ENCODE data around the gene CLOCK. TPM values are rescaled to one million over a fixed set of nuclear protein-coding genes. Genes with fewer than 3 reads are reported as not detected.

Gene CLOCK
- total and polyA plus RNA-seq, 2 of the 13 experiments (the other 11 are each of a cell fraction or from before 2014, with no cell fraction given) = 8.8 to 13.5 TPM

GRCh38 chr4:55545641-55546505, 836 bp downstream of the CLOCK start (continued):
- TF ChIP-seq, protein P1, sequence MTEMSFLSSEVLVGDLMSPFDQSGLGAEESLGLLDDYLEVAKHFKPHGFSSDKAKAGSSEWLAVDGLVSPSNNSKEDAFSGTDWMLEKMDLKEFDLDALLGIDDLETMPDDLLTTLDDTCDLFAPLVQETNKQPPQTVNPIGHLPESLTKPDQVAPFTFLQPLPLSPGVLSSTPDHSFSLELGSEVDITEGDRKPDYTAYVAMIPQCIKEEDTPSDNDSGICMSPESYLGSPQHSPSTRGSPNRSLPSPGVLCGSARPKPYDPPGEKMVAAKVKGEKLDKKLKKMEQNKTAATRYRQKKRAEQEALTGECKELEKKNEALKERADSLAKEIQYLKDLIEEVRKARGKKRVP (CRISPR knock-in tag; IDR thresholded peaks at IDR 0.05) = no peak

GRCh38 chr4:55545151-55545550, 1.6 kb downstream of the CLOCK start:
- intact Hi-C loops (cut with micrococcal nuclease; ENCODE audit: unreplicated experiment) (loop anchor here (5.0 kb wide), 2 partner anchors 78 to 307 kb away; partner anchors contain the start of gene EXOC1), in situ Hi-C loops (cut with HindIII; ENCODE audit: extremely low pct_ligation_motif_present, low pct_unique_long_range_greater_than_20kb) (no loop called here)
- H3K9me3 ChIP-seq (ENCODE audit: low read length) = no peaks in the 10 kb centered on the region
- DNase-seq (ENCODE audit: low spot score) = peak; percentile 7
- peaks cover 38% of the 10 kb centered on the region for H3K4me1 ChIP-seq (ENCODE audit: insufficient read depth, low read length)
- H3K27me3 ChIP-seq (ENCODE audit: control insufficient read depth in 1 of 2, insufficient read depth in 2 of 2, low read length in 2 of 2) = no peaks in the 10 kb centered on the region; a peak in 1 of 5 replicates
- ChIA-PET POLR2A (interaction anchor here (1.4 to 3.1 kb wide), 3 partner anchors 149 to 200 kb away, joined by 3 to 17 read pairs (median 4); partner anchors contain the start of genes SRD5A3 and TMEM165), CTCF (ENCODE audit: low intra/inter-chr PET ratio, low total read pairs) (no interaction called here)
- TSS peak; percentile 58 for BruUV-seq (replicated peaks)
- peaks cover 42% of the 10 kb centered on the region for H3K79me2 ChIP-seq (ENCODE audit: insufficient read depth, low read length)
- 0 out of 5 replicates have a peak, but pooled peaks cover 0 to 4% of the 10 kb centered on the region in 2 experiments for H3K36me3 ChIP-seq (replicated peaks in 1 of 2; ENCODE audit: control insufficient read depth in 1 of 2, insufficient read depth in 2 of 2, low read length in 2 of 2)
- TF ChIP-seq SAFB2 (CRISPR knock-in tag; IDR thresholded peaks at IDR 0.05; ENCODE audit: borderline replicate concordance, low read depth) (no peak), CEBPB (IDR thresholded peaks at IDR 0.05; ENCODE audit: borderline replicate concordance, low read depth, low read length) (peak; percentile 79; the same call in 1 of the 2 replicates), CREB1 (IDR thresholded peaks at IDR 0.05) (no peak), CREB1 (CRISPR knock-in tag; IDR thresholded peaks at IDR 0.05) (0 out of 2 replicates have a peak, but pooled peaks have one; percentile 34), ZNF629 (CRISPR knock-in tag; conservative IDR thresholded peaks at IDR 0.05) (0 out of 2 replicates have a peak, but pooled peaks have one; percentile 18), POGK (CRISPR knock-in tag; conservative IDR thresholded peaks at IDR 0.05) (no peak), CEBPG (CRISPR knock-in tag; IDR thresholded peaks at IDR 0.05) (0 out of 2 replicates have a peak, but pooled peaks have one; percentile 13), RXRB (CRISPR knock-in tag; IDR thresholded peaks at IDR 0.05; ENCODE audit: borderline replicate concordance) (no peak; the same call in 1 of the 2 replicates), TCF7 (IDR thresholded peaks at IDR 0.05; ENCODE audit: low read depth) (0 out of 2 replicates have a peak, but pooled peaks have one; percentile 4), FOXA1 (IDR thresholded peaks at IDR 0.05) (no peak), FOXA1 (CRISPR knock-in tag; IDR thresholded peaks at IDR 0.05) (0 out of 2 replicates have a peak, but pooled peaks have one; percentile 5), SP140L (CRISPR knock-in tag; IDR thresholded peaks at IDR 0.05; ENCODE audit: borderline replicate concordance) (no peak)
- H3K9ac ChIP-seq (ENCODE audit: insufficient read depth, low read depth, low read length) = peak overlapping the region; percentile 89
- WGBS (ENCODE audit: low lambda C conversion rate) = under 1% methylated on average over 6 of the region's 6 CpGs
- H2AFZ ChIP-seq (ENCODE audit: low read length) = peak overlapping the region; percentile 70
- H4K20me1 ChIP-seq (ENCODE audit: insufficient read depth, low read length) = no peaks in the 10 kb centered on the region; the same call in 1 of the 2 replicates
- no peak for ATAC-seq
- FAIRE-seq = no peak
- peak overlapping the region; percentile 98 for H3K27ac ChIP-seq (ENCODE audit: extremely low read length, insufficient read depth, low read length)
- H3K4me3 ChIP-seq (replicated peaks in 1 of 3; ENCODE audit: insufficient read depth in 1 of 3, low read depth in 2 of 3, low read length in 3 of 3) = peak overlapping the region; percentile 78 to 91 (median 89); a peak in 5 of 6 replicates
- H3K4me2 ChIP-seq (ENCODE audit: low read depth, low read length) = peak overlapping the region; percentile 73
